ENCODE data around the gene AKT2.

AKT2 gene

DNA sequence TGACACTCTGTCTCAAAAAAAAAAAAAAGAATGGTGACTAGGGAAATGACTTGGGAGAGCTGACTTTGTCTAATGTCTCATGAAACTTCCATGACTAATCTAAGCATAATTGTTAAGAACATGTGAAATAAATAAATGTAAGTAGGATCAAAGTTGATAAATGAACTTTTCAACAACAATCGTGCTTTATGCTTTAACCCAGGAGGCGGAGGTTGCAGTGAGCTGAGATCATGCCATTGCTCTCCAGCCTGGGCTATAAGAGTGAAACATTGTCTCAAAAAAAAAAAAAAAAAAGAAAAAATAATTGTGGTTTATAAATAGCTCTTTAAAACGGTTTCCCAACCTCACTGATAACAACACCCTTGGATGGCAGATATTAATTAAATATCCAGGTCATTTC lies 12.9 kb upstream of the AKT2 start:
- DNase-seq: no peak

- DNase-seq: no peak
These were observed 9.4 kb upstream of the AKT2 start for GRCh38 chr19:40294560-40294959.

GRCh38 chr19:40286971-40287421 lies 1.9 kb upstream of the AKT2 start:
- no peak for DNase-seq

DNA sequence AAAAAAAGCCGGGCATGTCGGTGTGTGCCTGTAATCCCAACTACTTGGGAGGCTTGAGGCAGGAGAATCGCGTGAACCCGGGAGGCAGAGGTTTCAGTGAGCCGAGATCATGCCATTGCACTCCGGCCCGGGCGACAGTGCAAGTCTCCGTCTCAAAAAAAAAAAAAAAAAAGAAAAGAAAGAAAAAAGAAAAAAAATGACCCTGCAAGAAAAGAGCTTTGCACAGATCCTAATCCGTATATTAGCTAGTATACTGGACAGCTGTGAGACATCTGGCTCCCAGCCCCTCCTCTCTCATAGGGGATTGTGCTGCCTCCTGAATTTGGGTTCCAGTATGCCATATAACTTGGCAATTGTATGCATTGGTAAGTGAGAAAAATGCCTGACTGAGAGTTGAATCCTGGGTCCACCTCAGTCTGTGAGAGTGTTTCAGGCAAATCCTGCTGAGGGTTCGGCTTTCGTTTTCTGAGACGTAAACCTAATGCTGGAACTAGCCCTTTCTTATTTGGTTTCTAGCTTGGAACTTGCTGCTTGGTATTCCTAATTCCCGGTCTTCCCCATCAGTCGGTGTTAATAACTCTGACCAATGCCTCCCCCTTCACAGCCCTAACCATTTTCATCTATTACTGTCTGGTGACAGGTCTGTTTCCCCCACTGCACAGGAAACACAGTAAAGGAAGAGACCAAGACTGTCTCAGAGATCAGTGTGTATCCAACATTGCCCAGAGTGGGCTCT lies 1.3 kb upstream of the AKT2 start:
- no peak for DNase-seq

DNA sequence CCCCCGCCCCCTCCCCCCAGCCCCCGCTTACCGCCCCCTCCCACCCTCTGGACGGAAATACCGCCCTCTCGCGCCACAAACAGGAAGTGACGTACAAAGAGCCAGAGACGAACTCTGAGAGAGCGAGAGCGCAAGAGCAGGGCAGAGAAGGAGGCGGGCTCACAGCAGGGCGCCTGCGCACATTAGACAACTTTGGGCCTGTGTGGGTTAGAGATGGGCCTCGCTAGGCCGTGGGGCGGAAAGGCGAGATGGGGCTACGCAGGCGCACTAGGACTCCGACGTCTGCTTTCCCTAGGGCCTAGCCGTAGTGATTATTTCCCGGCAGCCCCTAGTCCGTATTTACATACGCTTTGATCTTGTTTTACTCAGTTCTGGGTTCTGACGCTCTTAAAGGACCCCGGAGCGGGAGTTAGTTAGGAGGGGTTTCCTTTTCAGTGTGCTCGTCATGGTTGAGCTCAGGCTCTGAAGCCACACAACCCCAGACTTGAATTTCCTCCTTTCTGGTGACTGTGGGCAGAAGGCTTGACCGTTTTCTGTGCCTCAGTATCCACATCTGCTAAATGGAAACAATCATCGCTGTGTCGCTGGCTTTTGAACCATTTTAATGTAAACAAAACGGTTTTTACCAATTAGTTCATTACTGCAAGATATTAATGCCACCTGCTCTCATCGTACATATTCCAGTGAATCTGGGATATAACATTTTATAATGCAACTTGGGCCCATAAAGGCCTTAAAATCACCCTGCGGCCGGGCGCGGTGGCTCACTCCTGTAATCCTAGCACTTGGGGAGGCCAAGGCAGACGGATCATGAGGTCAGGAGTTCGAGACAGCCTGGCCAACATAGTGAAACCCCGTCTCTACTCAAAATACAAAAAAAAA lies 449 bp upstream of the AKT2 start:
- DNase-seq: peak; percentile 99

- DNase-seq: no peak
These were observed 969 bp downstream of the AKT2 start for GRCh38 chr19:40284251-40284500.

DNA sequence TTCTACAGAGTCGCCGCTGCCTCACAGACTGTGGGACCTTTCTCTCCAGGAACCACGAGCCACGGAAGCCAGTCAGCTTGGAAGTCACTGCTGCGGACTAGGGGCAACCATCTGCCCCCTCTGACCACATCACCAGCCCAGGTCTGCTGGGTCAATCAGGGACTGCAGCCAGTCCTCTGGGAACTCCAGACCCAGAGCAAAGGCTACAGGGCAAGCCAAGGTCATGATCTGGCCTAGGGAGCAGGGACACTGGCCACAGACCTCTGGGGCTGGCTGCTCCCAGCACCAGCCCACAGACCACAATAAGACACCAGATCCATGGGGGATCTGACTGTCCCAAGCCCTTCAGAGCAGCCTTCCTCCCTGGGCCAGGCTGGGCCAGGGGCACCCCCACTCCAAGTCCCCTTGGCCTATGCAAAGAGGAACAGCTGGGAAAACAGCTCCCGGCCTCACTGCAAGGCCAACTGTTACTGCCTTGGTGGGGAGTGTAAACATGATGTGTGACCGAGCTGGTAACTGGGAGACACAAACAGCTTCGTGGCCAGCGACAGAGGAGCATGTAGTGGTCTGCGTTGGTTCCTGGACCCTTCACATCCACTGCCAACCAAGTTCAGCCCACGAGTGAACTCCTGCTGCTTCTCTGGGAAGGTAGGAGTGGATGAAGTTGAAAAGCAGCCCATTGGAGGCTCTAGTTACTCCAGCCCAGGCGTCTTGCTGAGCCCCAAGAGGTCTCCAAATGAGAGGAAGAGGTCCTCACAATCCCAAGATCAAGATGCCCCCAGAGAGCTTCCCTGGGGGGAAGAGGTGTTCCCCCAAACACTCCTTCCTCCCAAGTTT lies 1.5 kb downstream of the AKT2 start:
- no peak for DNase-seq

GRCh38 chr19:40282920-40283319 lies 2.2 kb downstream of the AKT2 start:
- no peak for DNase-seq

DNA sequence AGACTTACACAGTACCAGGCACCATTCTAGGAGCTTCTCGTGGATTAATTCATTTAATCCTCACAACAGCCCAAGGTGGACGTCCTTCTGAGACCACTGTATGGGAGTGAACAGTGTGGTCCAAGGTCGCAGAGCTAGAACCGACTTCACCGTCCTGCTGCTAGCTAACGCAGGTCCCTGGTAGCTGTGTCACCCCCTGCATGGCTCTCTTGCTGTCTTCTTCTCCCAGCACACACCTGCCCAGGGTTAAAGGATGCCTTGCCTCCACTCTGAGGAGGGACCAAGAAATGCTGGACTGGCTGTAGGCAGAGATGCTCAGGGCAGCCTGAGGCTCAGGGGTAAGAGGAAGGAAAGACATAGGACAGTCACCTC lies 3.0 kb downstream of the AKT2 start:
- no peak for DNase-seq

- no peak for DNase-seq
These were observed 3.5 kb downstream of the AKT2 start for GRCh38 chr19:40281381-40282208.

DNA sequence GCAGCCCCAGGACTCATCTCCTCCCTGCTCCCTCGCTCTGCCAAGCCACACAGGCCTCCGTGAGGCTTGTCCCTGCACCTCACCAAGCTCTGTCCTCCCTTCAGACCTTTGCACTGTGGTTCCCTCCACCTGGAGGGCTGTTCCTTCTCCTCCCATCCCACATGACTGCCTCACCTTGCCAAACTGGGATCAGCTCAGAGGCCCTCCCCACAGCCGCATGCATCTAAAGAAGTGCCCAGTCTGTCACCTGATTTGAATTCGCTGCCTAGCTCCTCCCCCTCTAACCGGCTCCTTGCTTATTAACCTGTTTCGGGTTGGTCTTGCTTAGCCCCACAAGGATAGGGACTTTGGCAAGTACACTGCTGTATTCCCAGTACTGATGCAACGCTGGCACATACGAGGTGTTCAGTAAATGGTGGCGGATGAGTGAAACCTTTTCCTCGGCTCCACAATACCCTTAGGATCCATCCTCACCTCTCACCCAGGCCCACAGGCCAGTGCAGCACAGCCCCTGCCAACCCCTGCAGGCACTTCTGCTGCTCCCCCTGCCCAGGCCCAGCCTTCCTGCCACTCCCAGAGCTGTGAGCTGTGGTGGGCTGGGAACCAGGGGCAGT lies 4.4 kb downstream of the AKT2 start:
- no peak for DNase-seq

GRCh38 chr19:40279761-40280607 lies 5.2 kb downstream of the AKT2 start:
- DNase-seq: no peak

DNA sequence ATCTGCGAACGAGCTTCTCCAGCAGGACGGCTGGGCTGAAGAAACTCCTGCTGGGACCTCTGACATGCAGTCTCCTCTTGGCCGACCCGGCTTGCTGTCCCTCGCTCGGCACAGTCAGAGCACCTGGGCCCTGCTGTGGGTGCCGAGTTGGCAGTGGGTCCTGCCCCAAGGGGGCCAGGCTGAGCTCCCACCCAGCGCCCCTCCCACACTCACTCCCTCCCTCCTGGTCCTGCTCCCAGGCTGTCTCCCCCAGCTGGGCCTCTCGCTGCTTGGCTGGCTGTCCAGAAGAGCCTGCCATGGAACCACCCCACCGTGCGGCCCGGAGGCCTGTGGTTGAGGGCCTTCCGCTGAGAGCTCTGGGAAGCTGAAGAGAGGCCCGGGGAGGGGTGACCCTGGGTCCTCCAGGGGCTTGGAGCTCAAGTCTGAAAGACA lies 6.0 kb downstream of the AKT2 start:
- no peak for DNase-seq

GRCh38 chr19:40278361-40279035 lies 6.6 kb downstream of the AKT2 start:
- DNase-seq: no peak

DNA sequence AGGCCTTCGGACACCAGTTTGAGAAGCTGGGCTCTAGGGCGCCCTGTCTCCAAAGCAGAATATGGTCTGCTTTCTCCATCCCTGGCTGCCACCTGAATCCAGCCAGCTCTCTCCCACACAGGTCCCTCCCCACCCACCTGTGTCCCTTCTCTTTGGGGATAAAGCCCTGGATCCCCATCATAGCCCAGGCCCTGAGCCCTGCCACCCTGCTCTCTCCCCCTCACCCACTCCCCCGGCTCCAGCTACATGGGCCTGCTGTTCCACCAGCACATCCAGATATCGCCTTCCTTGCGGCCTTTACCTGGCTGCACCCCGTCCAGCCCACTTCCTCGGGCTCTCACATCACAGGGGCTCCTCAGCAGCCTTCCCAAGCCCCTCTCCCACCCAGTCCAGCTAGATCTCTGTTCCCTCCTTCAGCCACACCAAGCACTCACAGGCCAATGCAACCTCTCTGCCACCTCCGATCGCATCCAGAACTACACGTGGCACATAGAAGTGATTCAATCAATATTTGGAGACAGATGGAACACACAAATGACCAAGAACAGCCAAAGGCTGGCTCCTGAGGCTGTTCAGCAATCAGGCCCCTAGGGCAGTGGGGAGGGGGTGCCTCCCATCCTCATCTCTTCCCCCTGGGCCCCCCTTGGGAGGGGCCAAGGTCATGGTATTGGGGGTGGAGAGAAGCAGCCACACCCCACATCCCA lies 7.6 kb downstream of the AKT2 start:
- no peak for DNase-seq

DNA sequence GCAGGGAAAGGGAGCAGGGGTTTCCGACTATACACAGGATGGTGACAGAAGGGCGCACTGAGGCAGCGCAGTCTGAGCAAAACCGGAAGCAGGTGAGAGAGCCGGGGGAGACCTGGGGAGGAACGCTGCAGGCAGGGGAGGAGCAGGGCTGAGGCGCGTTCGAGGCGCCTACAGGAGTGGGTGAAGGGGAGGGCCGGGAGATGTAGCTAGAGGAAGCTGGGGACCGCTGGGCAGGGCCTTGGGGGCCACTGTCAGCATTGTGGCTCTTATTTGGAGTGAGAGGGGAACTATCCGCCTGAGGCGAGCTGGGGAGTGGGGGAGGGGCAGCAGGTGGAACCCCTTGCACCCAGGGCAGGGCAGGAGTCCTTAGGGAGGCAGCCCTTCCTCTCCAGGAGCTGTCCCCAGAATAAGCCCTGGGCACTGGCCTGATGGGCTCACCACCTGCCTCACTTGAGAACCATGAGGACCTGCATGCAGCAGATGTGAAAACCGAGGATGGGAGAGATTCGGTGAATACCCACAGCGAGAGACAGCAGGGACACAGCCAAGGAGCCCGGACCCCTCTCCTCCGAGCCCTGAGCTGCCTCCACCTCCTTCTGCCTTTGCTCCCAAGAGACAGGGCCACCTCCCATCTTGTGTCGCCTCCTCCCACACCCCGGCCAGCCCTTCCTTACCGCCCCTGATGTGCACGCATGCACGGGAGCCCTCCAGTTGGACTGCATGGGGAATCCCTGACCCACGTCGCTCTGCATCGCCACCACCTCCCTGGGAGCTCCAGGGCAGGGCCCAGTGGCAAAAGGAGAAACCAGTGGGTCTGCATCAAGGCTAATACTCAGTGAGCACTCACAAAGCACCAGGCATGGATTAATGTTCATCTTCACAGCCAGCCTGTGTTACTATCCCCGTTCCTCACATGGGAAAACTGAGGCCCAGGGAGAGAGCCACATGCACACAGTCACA lies 10.3 kb downstream of the AKT2 start:
- no peak for DNase-seq

DNA sequence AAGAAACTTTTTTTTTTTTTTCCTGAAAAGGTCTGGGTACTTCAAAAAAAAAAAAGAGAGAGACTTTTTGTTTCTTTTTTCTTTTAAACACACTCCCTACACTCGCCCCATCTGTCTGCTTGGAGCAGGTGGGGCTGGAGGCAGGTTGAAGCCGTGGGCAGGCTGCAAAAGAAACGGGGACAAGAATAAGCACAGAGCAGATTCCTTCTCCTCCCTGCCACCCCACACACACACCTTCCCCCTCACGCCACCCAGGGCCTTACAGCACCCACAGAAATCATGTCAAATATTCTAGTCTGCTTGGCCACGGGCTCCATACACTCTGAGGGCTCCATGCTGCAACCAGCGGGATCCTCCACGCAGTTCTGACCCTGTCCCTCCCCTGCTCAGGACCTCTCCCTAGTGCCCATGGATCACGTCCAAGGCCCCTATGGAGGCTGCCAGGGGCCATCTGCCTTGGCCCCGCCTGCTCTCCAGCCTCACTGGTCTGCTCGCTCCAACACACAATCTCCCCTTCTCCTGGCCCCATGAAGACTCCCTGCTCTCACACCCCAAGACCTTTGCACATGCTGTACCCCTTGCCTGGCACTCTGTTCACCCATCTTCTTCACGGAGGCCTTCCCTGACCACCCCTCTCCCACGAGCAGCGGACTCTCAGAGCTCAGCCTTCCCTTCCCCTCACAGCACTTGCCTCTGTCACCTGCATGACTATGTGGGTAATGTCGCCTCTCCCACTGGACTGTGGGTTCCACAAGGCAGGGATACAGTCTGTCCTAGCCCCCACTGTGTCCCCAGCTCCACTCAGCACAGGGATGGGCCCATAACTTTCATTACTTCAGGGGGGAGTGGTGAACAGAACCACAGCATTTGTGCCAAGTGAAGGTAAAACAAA lies 11.4 kb downstream of the AKT2 start:
- no peak for DNase-seq

- no peak for DNase-seq
These were observed 12.9 kb downstream of the AKT2 start for GRCh38 chr19:40272261-40272660.
